HG03280 (cell line): ENCODE data around the gene HOXC10.

Source experiments
- ATAC-seq: cut with Tn5 transposase; IDR thresholded peaks from one replicate; pipeline ENCODE4 v1.9.1; 2021; ENCODE audit warnings: mild to moderate bottlenecking, moderate library complexity; ENCODE audit not compliant: unreplicated experiment

Gene HOXC10

GRCh38 chr12:54000116-54001114 is 15.5 kb downstream of the HOXC10 start, which contains the start of gene HOXC9:
Gene HOXC9, plus strand, starts transcription at chr12:54000161. Its CDS starts 28 bp downstream, at chr12:54000189.
- no peak for ATAC-seq

- no peak for ATAC-seq
Observed at GRCh38 chr12:54001283-54002187, 16.6 kb downstream of the HOXC10 start.

- no peak for ATAC-seq
Observed at GRCh38 chr12:54002278-54002914, 17.4 kb downstream of the HOXC10 start.

- ATAC-seq, result no peak
Observed at GRCh38 chr12:54002915-54003389, 18.0 kb downstream of the HOXC10 start.

- ATAC-seq, result no peak
Observed at GRCh38 chr12:54003625-54004024, 18.7 kb downstream of the HOXC10 start.

GRCh38 chr12:54004063-54004840 is 19.3 kb downstream of the HOXC10 start:
- no peak for ATAC-seq

GRCh38 chr12:54004841-54005530 is 20.0 kb downstream of the HOXC10 start:
- ATAC-seq, result no peak

- ATAC-seq, result no peak
Observed at GRCh38 chr12:54005531-54005852, 20.5 kb downstream of the HOXC10 start.

GRCh38 chr12:54005853-54006558 is 21.1 kb downstream of the HOXC10 start:
- ATAC-seq, result peak; percentile 75

- no peak for ATAC-seq
Observed at GRCh38 chr12:54006559-54007220, 21.7 kb downstream of the HOXC10 start.

GRCh38 chr12:54007538-54008259 is 22.8 kb downstream of the HOXC10 start:
- no peak for ATAC-seq

- ATAC-seq, result no peak
Observed at GRCh38 chr12:54008260-54008552, 23.3 kb downstream of the HOXC10 start.

- no peak for ATAC-seq
Observed at GRCh38 chr12:54009171-54010052, 24.5 kb downstream of the HOXC10 start.

- ATAC-seq, result no peak
Observed at GRCh38 chr12:54010053-54010971, 25.4 kb downstream of the HOXC10 start.

GRCh38 chr12:54010972-54011664 is 26.2 kb downstream of the HOXC10 start:
- no peak for ATAC-seq
